ENCODE measurements around the gene SARM1. TPM values are rescaled to one million over a fixed set of nuclear protein-coding genes. Genes with fewer than 3 reads are reported as not detected.

Gene SARM1
- 6.0 and 6.5 TPM in 2 replicates for total RNA-seq

GRCh38 chr17:28371245-28372202, at the start of gene SARM1:
Gene SARM1 (plus strand): TSS chr17:28371694. CDS start chr17:28372033, 339 bp downstream.

DNA sequence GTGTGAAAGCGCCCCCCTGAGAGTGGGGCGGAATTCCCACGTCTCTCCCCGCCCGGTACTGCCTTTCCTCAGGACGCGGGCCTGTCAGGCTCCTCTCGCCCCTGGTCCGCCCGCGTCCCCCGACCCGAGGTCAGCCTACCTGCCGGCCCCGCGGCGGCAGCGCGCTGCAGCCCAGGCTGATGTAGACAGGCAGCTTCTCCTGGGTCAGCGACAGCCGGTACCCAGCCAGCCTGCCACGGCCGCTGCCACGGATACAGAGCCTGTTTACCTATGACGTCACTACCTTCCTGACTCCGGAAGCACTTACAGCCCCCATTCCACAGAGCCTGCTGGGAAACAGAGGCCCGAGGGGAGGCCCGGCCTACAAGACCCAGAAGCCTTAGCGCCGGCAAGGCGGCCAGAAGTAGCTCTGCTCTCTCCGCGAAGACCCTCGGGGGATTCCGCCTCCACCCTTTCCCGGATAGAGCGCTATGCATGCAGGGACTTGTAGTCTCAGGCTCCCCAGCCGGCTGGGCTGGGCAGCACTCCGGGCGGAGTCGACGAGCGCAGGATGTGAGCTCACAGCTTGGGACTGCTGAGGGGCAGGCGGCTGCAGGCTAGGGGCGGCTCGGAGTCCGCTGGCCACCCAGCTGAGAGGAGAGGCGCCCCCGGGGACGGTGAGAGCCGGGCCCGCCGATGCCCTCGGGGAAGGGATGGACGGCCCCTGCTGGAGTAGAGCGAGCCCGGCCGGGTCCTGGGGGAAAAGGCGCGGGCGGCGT, 36.1 kb upstream of the SARM1 start, which contains the start of the genes IFT20 and TNFAIP1:
Gene IFT20 (minus strand): TSS at position 272 of the 758 bp plus-strand sequence. CDS start 3,487 bp downstream, outside the sequence.
Gene TNFAIP1 (plus strand): TSS at position 561 of the 758 bp plus-strand sequence. CDS start 3,761 bp downstream, outside the sequence.

GRCh38 chr17:28357061-28357900, 14.2 kb upstream of the SARM1 start, which contains the start of gene POLDIP2:
Gene POLDIP2 (minus strand): TSS chr17:28357527. CDS start chr17:28357448, 79 bp downstream.

DNA sequence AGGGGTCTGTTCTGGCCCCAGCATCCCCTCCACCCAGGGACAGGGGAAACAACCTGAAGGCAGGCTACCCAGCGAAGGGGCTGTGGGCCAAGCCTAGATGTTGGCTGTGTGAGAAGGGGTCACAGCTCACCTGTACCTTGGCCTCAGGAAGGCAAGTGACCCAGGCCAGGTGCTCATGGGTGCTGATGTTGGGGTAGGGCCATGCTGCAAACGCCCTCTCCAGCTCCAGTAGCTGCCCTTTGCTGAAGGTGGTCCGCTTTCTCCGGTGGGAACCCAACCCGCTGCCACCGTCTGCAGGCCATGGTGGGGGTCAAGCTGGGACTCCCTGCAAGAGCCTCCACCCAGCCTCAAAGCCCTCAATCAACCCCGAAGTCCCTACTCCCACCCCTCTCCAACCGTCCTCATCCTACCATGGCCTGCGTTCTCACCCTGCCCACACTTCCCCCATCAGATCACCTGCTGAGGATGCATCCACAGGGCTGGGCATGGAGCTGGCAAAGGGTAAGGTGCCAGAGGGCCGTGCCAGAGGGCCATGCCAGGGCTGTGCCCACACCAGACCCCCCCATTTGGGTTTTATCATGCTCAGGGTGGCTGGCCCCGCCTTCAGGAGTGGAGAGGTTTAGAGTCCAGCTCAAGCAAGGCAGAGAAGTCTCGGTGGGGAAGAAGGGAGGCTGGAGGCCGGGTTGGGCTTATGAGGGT, 6.7 kb upstream of the SARM1 start, which contains the start of gene SEBOX:
Gene SEBOX (minus strand): TSS at position 535 of the 699 bp plus-strand sequence. CDS start 48 bp downstream, at position 487.

DNA sequence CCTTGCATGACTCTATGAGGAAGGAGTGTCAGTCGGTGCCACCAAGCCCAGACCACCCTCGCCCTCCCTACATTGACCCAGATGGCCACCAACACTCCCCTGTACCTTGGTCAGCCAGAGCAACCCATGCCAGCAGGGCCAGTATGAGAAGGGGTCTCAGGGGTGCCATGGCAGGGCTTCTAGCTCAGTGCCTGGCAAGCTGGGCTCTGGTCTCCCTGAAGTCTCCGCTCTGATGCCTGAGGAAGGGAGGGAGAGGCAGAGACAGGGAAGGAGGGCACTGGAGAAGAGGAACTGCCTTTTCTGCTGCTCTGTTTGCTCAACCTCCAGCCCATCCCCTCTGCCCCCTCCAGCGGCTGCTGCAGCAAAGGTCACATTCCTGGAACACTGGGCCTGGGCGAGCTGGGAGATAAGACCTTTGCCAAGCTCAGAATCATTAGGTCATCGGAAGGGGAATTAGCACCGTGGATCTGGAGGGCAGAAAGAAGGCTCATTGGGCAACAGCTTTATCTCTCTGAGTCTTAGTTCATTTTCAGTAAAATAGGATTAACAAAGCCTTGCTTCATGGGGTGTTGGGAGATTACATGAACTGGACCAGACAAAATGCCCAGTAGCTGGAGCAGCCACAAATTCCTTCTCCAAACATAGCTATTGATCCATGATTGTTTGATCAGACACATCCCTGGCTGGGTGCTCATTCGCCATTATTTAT, 1.3 kb upstream of the SARM1 start, which contains the start of gene VTN:
Gene VTN (minus strand): TSS at position 273 of the 709 bp plus-strand sequence. CDS start 104 bp downstream, at position 169.

GRCh38 chr17:28405632-28406472, 34.4 kb downstream of the SARM1 start, which contains the start of gene SLC46A1:
Gene SLC46A1 (minus strand): TSS chr17:28406212. CDS start chr17:28406114, 98 bp downstream.

Other genes with a start within 250 kb of the SARM1 start
- gene TMEM97, start 52.5 kb upstream of the SARM1 start, total RNA-seq = 6.2 and 12.4 TPM in 2 replicates
- gene IFT20, start 36.2 kb upstream of the SARM1 start, total RNA-seq = 53.0 and 58.7 TPM in 2 replicates
- gene TNFAIP1, start 35.9 kb upstream of the SARM1 start, total RNA-seq = 28.9 and 38.4 TPM in 2 replicates
- 60.7 and 67.1 TPM in 2 replicates for gene POLDIP2, start 14.2 kb upstream of the SARM1 start, total RNA-seq
- gene SEBOX, start 6.5 kb upstream of the SARM1 start, total RNA-seq = not detected in 2 replicates
- gene VTN, start 1.4 kb upstream of the SARM1 start, total RNA-seq = 0.12 and 0.53 TPM in 2 replicates
- gene SLC46A1, start 34.5 kb downstream of the SARM1 start, total RNA-seq = 7.5 and 7.8 TPM in 2 replicates
- gene SLC13A2, start 102.0 kb downstream of the SARM1 start, total RNA-seq = not detected in 2 replicates
- not detected in 2 replicates for gene FOXN1, start 134.7 kb downstream of the SARM1 start, total RNA-seq
- 19.2 and 19.9 TPM in 2 replicates for gene UNC119, start 180.9 kb downstream of the SARM1 start, total RNA-seq
- 45.0 and 51.4 TPM in 2 replicates for gene PIGS, start 199.8 kb downstream of the SARM1 start, total RNA-seq
- 33.3 and 33.5 TPM in 2 replicates for gene ALDOC, start 205.2 kb downstream of the SARM1 start, total RNA-seq
- gene SPAG5, start 227.3 kb downstream of the SARM1 start, total RNA-seq = 21.9 and 40.0 TPM in 2 replicates
- gene RSKR, start 242.5 kb downstream of the SARM1 start, total RNA-seq = 5.3 and 6.5 TPM in 2 replicates